Measurements from ENCODE around the gene RNF144A. TPM values are rescaled to one million over a fixed set of nuclear protein-coding genes. Genes with fewer than 3 reads are reported as not detected.

The RNF144A gene
- total and polyA plus RNA-seq, 2 experiments from 2014 or later = 2.8 to 14.7 TPM

DNA sequence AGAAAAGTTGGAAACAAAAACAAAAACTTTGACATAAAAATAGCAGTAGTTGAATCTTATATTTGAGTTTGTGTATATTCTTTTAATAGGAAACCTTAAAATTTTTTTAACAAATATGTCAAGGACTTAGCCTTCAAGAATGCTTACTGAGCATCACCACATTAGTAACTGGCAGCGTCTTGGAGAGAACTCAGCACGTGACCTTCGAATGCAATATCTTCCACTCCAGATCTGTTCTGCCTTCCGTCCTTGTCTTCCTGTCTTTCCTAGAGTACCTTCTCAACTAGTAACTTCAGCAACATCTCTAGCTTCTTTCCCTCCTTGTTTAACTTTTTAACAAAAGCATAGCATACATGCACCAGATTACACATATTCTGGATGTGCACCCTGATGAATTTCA, 38.7 kb upstream of the RNF144A start:
- no peak overlapping the region for H3K4me3 Mint-ChIP-seq
- H3K9me3 Mint-ChIP-seq = peaks cover 49% of the 10 kb centered on the region
- H3K4me1 ChIP-seq (ENCODE audit: insufficient read depth) = no peaks in the 10 kb centered on the region
- H3K36me3 ChIP-seq (ENCODE audit: insufficient read depth) = no peaks in the 10 kb centered on the region
- no peaks in the 10 kb centered on the region for H3K27me3 ChIP-seq (ENCODE audit: insufficient read depth)
- no peaks in the 10 kb centered on the region for H3K79me2 ChIP-seq (replicated peaks; ENCODE audit: insufficient read depth)
- no peaks in the 10 kb centered on the region for H3K4me1 Mint-ChIP-seq
- H3K27me3 Mint-ChIP-seq (ENCODE audit: insufficient read depth, low read depth, poor library complexity) = no peaks in the 10 kb centered on the region
- H4K20me1 ChIP-seq (replicated peaks; ENCODE audit: insufficient read depth) = no peaks in the 10 kb centered on the region
- H3K27ac Mint-ChIP-seq = no peak overlapping the region
- no peaks in the 10 kb centered on the region for H3F3A ChIP-seq (replicated peaks; ENCODE audit: low read depth)
- H2AFZ ChIP-seq = no peak overlapping the region
- H3K4me3 ChIP-seq = no peak overlapping the region
- no peak for TF ChIP-seq JUNB (IDR thresholded peaks at IDR 0.05; ENCODE audit: unreplicated experiment)
- no peak for TF ChIP-seq NANOG (IDR thresholded peaks at IDR 0.05; ENCODE audit: borderline replicate concordance)
- no peak for TF ChIP-seq STAT1 (IDR thresholded peaks at IDR 0.05; ENCODE audit: unreplicated experiment)
- TF ChIP-seq, protein P1, sequence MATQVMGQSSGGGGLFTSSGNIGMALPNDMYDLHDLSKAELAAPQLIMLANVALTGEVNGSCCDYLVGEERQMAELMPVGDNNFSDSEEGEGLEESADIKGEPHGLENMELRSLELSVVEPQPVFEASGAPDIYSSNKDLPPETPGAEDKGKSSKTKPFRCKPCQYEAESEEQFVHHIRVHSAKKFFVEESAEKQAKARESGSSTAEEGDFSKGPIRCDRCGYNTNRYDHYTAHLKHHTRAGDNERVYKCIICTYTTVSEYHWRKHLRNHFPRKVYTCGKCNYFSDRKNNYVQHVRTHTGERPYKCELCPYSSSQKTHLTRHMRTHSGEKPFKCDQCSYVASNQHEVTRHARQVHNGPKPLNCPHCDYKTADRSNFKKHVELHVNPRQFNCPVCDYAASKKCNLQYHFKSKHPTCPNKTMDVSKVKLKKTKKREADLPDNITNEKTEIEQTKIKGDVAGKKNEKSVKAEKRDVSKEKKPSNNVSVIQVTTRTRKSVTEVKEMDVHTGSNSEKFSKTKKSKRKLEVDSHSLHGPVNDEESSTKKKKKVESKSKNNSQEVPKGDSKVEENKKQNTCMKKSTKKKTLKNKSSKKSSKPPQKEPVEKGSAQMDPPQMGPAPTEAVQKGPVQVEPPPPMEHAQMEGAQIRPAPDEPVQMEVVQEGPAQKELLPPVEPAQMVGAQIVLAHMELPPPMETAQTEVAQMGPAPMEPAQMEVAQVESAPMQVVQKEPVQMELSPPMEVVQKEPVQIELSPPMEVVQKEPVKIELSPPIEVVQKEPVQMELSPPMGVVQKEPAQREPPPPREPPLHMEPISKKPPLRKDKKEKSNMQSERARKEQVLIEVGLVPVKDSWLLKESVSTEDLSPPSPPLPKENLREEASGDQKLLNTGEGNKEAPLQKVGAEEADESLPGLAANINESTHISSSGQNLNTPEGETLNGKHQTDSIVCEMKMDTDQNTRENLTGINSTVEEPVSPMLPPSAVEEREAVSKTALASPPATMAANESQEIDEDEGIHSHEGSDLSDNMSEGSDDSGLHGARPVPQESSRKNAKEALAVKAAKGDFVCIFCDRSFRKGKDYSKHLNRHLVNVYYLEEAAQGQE (IDR thresholded peaks at IDR 0.05; ENCODE audit: unreplicated experiment) = no peak
- TF ChIP-seq, protein P2, sequence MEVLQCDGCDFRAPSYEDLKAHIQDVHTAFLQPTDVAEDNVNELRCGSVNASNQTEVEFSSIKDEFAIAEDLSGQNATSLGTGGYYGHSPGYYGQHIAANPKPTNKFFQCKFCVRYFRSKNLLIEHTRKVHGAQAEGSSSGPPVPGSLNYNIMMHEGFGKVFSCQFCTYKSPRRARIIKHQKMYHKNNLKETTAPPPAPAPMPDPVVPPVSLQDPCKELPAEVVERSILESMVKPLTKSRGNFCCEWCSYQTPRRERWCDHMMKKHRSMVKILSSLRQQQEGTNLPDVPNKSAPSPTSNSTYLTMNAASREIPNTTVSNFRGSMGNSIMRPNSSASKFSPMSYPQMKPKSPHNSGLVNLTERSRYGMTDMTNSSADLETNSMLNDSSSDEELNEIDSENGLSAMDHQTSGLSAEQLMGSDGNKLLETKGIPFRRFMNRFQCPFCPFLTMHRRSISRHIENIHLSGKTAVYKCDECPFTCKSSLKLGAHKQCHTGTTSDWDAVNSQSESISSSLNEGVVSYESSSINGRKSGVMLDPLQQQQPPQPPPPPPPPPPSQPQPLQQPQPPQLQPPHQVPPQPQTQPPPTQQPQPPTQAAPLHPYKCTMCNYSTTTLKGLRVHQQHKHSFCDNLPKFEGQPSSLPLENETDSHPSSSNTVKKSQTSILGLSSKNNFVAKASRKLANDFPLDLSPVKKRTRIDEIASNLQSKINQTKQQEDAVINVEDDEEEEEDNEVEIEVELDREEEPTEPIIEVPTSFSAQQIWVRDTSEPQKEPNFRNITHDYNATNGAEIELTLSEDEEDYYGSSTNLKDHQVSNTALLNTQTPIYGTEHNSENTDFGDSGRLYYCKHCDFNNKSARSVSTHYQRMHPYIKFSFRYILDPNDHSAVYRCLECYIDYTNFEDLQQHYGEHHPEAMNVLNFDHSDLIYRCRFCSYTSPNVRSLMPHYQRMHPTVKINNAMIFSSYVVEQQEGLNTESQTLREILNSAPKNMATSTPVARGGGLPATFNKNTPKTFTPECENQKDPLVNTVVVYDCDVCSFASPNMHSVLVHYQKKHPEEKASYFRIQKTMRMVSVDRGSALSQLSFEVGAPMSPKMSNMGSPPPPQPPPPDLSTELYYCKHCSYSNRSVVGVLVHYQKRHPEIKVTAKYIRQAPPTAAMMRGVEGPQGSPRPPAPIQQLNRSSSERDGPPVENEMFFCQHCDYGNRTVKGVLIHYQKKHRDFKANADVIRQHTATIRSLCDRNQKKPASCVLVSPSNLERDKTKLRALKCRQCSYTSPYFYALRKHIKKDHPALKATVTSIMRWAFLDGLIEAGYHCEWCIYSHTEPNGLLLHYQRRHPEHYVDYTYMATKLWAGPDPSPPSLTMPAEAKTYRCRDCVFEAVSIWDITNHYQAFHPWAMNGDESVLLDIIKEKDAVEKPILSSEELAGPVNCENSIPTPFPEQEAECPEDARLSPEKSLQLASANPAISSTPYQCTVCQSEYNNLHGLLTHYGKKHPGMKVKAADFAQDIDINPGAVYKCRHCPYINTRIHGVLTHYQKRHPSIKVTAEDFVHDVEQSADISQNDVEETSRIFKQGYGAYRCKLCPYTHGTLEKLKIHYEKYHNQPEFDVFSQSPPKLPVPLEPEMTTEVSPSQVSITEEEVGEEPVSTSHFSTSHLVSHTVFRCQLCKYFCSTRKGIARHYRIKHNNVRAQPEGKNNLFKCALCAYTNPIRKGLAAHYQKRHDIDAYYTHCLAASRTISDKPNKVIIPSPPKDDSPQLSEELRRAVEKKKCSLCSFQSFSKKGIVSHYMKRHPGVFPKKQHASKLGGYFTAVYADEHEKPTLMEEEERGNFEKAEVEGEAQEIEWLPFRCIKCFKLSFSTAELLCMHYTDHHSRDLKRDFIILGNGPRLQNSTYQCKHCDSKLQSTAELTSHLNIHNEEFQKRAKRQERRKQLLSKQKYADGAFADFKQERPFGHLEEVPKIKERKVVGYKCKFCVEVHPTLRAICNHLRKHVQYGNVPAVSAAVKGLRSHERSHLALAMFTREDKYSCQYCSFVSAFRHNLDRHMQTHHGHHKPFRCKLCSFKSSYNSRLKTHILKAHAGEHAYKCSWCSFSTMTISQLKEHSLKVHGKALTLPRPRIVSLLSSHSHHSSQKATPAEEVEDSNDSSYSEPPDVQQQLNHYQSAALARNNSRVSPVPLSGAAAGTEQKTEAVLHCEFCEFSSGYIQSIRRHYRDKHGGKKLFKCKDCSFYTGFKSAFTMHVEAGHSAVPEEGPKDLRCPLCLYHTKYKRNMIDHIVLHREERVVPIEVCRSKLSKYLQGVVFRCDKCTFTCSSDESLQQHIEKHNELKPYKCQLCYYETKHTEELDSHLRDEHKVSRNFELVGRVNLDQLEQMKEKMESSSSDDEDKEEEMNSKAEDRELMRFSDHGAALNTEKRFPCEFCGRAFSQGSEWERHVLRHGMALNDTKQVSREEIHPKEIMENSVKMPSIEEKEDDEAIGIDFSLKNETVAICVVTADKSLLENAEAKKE (CRISPR knock-in tag; IDR thresholded peaks at IDR 0.05) = no peak
- TF ChIP-seq POLR2AphosphoS5 (IDR thresholded peaks at IDR 0.05; ENCODE audit: low read depth) = no peak
- no peak for TF ChIP-seq ZNF331 (CRISPR knock-in tag; IDR thresholded peaks at IDR 0.05; ENCODE audit: low read depth)
- TF ChIP-seq, protein P3, sequence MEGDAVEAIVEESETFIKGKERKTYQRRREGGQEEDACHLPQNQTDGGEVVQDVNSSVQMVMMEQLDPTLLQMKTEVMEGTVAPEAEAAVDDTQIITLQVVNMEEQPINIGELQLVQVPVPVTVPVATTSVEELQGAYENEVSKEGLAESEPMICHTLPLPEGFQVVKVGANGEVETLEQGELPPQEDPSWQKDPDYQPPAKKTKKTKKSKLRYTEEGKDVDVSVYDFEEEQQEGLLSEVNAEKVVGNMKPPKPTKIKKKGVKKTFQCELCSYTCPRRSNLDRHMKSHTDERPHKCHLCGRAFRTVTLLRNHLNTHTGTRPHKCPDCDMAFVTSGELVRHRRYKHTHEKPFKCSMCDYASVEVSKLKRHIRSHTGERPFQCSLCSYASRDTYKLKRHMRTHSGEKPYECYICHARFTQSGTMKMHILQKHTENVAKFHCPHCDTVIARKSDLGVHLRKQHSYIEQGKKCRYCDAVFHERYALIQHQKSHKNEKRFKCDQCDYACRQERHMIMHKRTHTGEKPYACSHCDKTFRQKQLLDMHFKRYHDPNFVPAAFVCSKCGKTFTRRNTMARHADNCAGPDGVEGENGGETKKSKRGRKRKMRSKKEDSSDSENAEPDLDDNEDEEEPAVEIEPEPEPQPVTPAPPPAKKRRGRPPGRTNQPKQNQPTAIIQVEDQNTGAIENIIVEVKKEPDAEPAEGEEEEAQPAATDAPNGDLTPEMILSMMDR (conservative IDR thresholded peaks at IDR 0.05; ENCODE audit: low read depth in 2 of 2) = no peak
- TF ChIP-seq, protein P4, sequence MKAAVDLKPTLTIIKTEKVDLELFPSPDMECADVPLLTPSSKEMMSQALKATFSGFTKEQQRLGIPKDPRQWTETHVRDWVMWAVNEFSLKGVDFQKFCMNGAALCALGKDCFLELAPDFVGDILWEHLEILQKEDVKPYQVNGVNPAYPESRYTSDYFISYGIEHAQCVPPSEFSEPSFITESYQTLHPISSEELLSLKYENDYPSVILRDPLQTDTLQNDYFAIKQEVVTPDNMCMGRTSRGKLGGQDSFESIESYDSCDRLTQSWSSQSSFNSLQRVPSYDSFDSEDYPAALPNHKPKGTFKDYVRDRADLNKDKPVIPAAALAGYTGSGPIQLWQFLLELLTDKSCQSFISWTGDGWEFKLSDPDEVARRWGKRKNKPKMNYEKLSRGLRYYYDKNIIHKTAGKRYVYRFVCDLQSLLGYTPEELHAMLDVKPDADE (IDR thresholded peaks at IDR 0.05) = no peak
- no peak for TF ChIP-seq CREB1 (CRISPR knock-in tag; IDR thresholded peaks at IDR 0.05; ENCODE audit: low read depth)
- TF ChIP-seq EZH2phosphoT487 (IDR thresholded peaks at IDR 0.05; ENCODE audit: unreplicated experiment) = no peak
- TF ChIP-seq EZH2 (IDR thresholded peaks at IDR 0.05; ENCODE audit: low read depth, unreplicated experiment) = no peak
- no peak for TF ChIP-seq ZNF114 (CRISPR knock-in tag; IDR thresholded peaks at IDR 0.05)
- peaks cover 9% of the 10 kb centered on the region; the same call in 1 of the 3 replicates for H3K36me3 Mint-ChIP-seq (ENCODE audit: low read depth)
- ATAC-seq = no peak
- H3K4me2 ChIP-seq = no peak overlapping the region
- DNase-seq (ENCODE audit: low spot score) = no peak
- no peak overlapping the region for H3K27ac ChIP-seq (ENCODE audit: low read depth)
- 0 out of 2 replicates have a peak, but pooled peaks cover 4% of the 10 kb centered on the region for H3K9me2 ChIP-seq (ENCODE audit: insufficient read depth)
